ENCODE results near the gene ALOX12.
A peak's percentile ranks its signal among the peaks of the same experiment; 100 is the strongest.

DNA sequence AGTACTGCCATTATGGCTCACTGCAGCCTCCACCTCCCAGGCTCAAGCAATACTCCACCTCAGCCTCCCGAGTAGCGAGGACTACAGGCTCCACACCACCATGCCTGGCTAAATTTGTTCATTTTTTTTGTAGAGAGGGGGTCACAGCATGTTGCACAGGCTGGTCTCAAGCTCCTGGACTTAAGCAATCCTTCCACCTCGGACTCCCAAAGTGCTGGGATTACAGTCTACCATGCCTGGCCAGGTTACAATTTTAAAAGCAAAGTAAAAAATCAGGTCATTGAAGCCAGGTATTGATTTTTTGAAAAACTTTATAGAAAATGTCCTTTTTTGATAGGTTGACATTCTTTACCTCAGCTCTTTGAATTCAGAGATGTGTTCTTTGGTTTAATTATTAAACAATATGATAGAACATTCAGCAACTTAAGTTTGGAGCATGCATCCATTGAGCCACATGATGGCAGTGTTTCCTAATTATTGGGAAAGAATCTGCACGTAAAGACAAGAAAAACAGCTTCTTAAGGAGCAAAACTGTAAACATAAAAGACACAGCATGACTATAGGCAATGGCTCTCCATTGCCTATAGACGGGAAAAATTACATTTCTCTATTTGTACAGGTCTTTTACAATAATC is 49.8 kb downstream of the ALOX12 start:
- TF ChIP-seq CTCF (IDR thresholded peaks at IDR 0.05; ENCODE audit: low read depth, low read length, missing input control): peak; percentile 92
- no peak for TF ChIP-seq ATF3 (IDR thresholded peaks at IDR 0.05)
- peak; percentile 54 for TF ChIP-seq SP1 (IDR thresholded peaks at IDR 0.05)
- TF ChIP-seq TAF1 (conservative IDR thresholded peaks at IDR 0.05): no peak
- TF ChIP-seq, protein P1, sequence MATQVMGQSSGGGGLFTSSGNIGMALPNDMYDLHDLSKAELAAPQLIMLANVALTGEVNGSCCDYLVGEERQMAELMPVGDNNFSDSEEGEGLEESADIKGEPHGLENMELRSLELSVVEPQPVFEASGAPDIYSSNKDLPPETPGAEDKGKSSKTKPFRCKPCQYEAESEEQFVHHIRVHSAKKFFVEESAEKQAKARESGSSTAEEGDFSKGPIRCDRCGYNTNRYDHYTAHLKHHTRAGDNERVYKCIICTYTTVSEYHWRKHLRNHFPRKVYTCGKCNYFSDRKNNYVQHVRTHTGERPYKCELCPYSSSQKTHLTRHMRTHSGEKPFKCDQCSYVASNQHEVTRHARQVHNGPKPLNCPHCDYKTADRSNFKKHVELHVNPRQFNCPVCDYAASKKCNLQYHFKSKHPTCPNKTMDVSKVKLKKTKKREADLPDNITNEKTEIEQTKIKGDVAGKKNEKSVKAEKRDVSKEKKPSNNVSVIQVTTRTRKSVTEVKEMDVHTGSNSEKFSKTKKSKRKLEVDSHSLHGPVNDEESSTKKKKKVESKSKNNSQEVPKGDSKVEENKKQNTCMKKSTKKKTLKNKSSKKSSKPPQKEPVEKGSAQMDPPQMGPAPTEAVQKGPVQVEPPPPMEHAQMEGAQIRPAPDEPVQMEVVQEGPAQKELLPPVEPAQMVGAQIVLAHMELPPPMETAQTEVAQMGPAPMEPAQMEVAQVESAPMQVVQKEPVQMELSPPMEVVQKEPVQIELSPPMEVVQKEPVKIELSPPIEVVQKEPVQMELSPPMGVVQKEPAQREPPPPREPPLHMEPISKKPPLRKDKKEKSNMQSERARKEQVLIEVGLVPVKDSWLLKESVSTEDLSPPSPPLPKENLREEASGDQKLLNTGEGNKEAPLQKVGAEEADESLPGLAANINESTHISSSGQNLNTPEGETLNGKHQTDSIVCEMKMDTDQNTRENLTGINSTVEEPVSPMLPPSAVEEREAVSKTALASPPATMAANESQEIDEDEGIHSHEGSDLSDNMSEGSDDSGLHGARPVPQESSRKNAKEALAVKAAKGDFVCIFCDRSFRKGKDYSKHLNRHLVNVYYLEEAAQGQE (IDR thresholded peaks at IDR 0.05): no peak
- TF ChIP-seq YY1 (IDR thresholded peaks at IDR 0.05): no peak
- peak; percentile 23 to 40 for TF ChIP-seq RXRA (IDR thresholded peaks at IDR 0.05)

Data from liver (tissue), 3 donors.